ENCODE measurements around the gene MDFIC2.
"Not testable (repeated sequence)": the region's sequence is repeated elsewhere in the genome, so short reads cannot be mapped to it uniquely, and the experiment has no call there.

The MDFIC2 gene

GRCh38 chr3:70224337-70224736 is 88.1 kb downstream of the MDFIC2 start:
- Histone ChIP-seq H3K27me3 (ENCODE audit: insufficient read depth, low read length) (no peaks in the 10 kb centered on the region), H3K9me3 (ENCODE audit: insufficient read depth, low read depth, low read length) (no peaks in the 10 kb centered on the region), H3K9ac (ENCODE audit: low read depth, low read length) (no peak overlapping the region), H3K4me1 (ENCODE audit: insufficient read depth, low read length) (no peaks in the 10 kb centered on the region), H3K36me3 (ENCODE audit: insufficient read depth, low read depth, low read length) (no peaks in the 10 kb centered on the region), H3K4me3 (ENCODE audit: low read length) (no peak overlapping the region), H3K27ac (ENCODE audit: low read length) (no peak overlapping the region)

GRCh38 chr3:70218471-70218870 is 94.0 kb downstream of the MDFIC2 start:
- no peak overlapping the region for H3K9ac ChIP-seq (ENCODE audit: low read depth, low read length)
- no peaks in the 10 kb centered on the region for H3K9me3 ChIP-seq (ENCODE audit: insufficient read depth, low read depth, low read length)
- H3K4me1 ChIP-seq (ENCODE audit: insufficient read depth, low read length) = no peaks in the 10 kb centered on the region
- no peak overlapping the region for H3K27ac ChIP-seq (ENCODE audit: low read length)
- no peak overlapping the region for H3K4me3 ChIP-seq (ENCODE audit: low read length)
- no peaks in the 10 kb centered on the region for H3K27me3 ChIP-seq (ENCODE audit: insufficient read depth, low read length)
- H3K36me3 ChIP-seq (ENCODE audit: insufficient read depth, low read depth, low read length) = no peaks in the 10 kb centered on the region

GRCh38 chr3:70211274-70211673 is 101.2 kb downstream of the MDFIC2 start:
- not testable (repeated sequence) for H3K4me3 ChIP-seq (ENCODE audit: low read length); H3K27ac ChIP-seq (ENCODE audit: low read length); H3K27me3 ChIP-seq (ENCODE audit: insufficient read depth, low read length); H3K9me3 ChIP-seq (ENCODE audit: insufficient read depth, low read depth, low read length); H3K36me3 ChIP-seq (ENCODE audit: insufficient read depth, low read depth, low read length); H3K9ac ChIP-seq (ENCODE audit: low read depth, low read length); H3K4me1 ChIP-seq (ENCODE audit: insufficient read depth, low read length)

GRCh38 chr3:70201975-70202374 is 110.5 kb downstream of the MDFIC2 start:
- no peaks in the 10 kb centered on the region for H3K36me3 ChIP-seq (ENCODE audit: insufficient read depth, low read depth, low read length)
- peaks cover 7% of the 10 kb centered on the region; the same call in 1 of the 2 replicates for H3K4me1 ChIP-seq (ENCODE audit: insufficient read depth, low read length)
- H3K4me3 ChIP-seq (ENCODE audit: low read length) = no peak overlapping the region
- no peak overlapping the region for H3K9ac ChIP-seq (ENCODE audit: low read depth, low read length)
- H3K27me3 ChIP-seq (ENCODE audit: insufficient read depth, low read length) = no peaks in the 10 kb centered on the region
- H3K27ac ChIP-seq (ENCODE audit: low read length) = no peak overlapping the region
- H3K9me3 ChIP-seq (ENCODE audit: insufficient read depth, low read depth, low read length) = no peaks in the 10 kb centered on the region

- Histone ChIP-seq H3K4me1 (ENCODE audit: insufficient read depth, low read length) (no peaks in the 10 kb centered on the region), H3K9me3 (ENCODE audit: insufficient read depth, low read depth, low read length) (no peaks in the 10 kb centered on the region), H3K4me3 (ENCODE audit: low read length) (no peak overlapping the region), H3K27me3 (ENCODE audit: insufficient read depth, low read length) (no peaks in the 10 kb centered on the region), H3K27ac (ENCODE audit: low read length) (no peak overlapping the region), H3K36me3 (ENCODE audit: insufficient read depth, low read depth, low read length) (no peaks in the 10 kb centered on the region), H3K9ac (ENCODE audit: low read depth, low read length) (no peak overlapping the region)
These were observed 122.5 kb downstream of the MDFIC2 start for GRCh38 chr3:70189884-70190473.

GRCh38 chr3:70186221-70186620 is 126.2 kb downstream of the MDFIC2 start:
- peaks cover 15% of the 10 kb centered on the region; the same call in 1 of the 2 replicates for H3K27me3 ChIP-seq (ENCODE audit: insufficient read depth, low read length)
- no peaks in the 10 kb centered on the region for H3K9me3 ChIP-seq (ENCODE audit: insufficient read depth, low read depth, low read length)
- no peak overlapping the region for H3K4me3 ChIP-seq (ENCODE audit: low read length)
- H3K9ac ChIP-seq (ENCODE audit: low read depth, low read length) = no peak overlapping the region
- H3K4me1 ChIP-seq (ENCODE audit: insufficient read depth, low read length) = peaks cover 23% of the 10 kb centered on the region
- no peaks in the 10 kb centered on the region for H3K36me3 ChIP-seq (ENCODE audit: insufficient read depth, low read depth, low read length)
- H3K27ac ChIP-seq (ENCODE audit: low read length) = no peak overlapping the region

- H3K4me3 ChIP-seq (ENCODE audit: low read length) = no peak overlapping the region
- H3K4me1 ChIP-seq (ENCODE audit: insufficient read depth, low read length) = peaks cover 25% of the 10 kb centered on the region
- no peak overlapping the region for H3K27ac ChIP-seq (ENCODE audit: low read length)
- H3K9ac ChIP-seq (ENCODE audit: low read depth, low read length) = no peak overlapping the region
- H3K36me3 ChIP-seq (ENCODE audit: insufficient read depth, low read depth, low read length) = no peaks in the 10 kb centered on the region
- H3K9me3 ChIP-seq (ENCODE audit: insufficient read depth, low read depth, low read length) = no peaks in the 10 kb centered on the region
- peaks cover 15% of the 10 kb centered on the region; the same call in 1 of the 2 replicates for H3K27me3 ChIP-seq (ENCODE audit: insufficient read depth, low read length)
These were observed 126.8 kb downstream of the MDFIC2 start for GRCh38 chr3:70185661-70186060.

GRCh38 chr3:70183781-70184504 is 128.5 kb downstream of the MDFIC2 start:
- peaks cover 15% of the 10 kb centered on the region; the same call in 1 of the 2 replicates for H3K27me3 ChIP-seq (ENCODE audit: insufficient read depth, low read length)
- H3K9ac ChIP-seq (ENCODE audit: low read depth, low read length) = no peak overlapping the region
- no peaks in the 10 kb centered on the region for H3K9me3 ChIP-seq (ENCODE audit: insufficient read depth, low read depth, low read length)
- peaks cover 25% of the 10 kb centered on the region for H3K4me1 ChIP-seq (ENCODE audit: insufficient read depth, low read length)
- H3K4me3 ChIP-seq (ENCODE audit: low read length) = no peak overlapping the region
- H3K27ac ChIP-seq (ENCODE audit: low read length) = no peak overlapping the region
- H3K36me3 ChIP-seq (ENCODE audit: insufficient read depth, low read depth, low read length) = no peaks in the 10 kb centered on the region

GRCh38 chr3:70182166-70182565 is 130.3 kb downstream of the MDFIC2 start:
- H3K9me3 ChIP-seq (ENCODE audit: insufficient read depth, low read depth, low read length) = no peaks in the 10 kb centered on the region

GRCh38 chr3:70180664-70181063 is 131.8 kb downstream of the MDFIC2 start:
- Histone ChIP-seq H3K36me3 (ENCODE audit: insufficient read depth, low read depth, low read length) (no peaks in the 10 kb centered on the region), H3K27me3 (ENCODE audit: insufficient read depth, low read length) (peaks cover 15% of the 10 kb centered on the region; the same call in 1 of the 2 replicates), H3K4me1 (ENCODE audit: insufficient read depth, low read length) (peaks cover 25% of the 10 kb centered on the region), H3K9me3 (ENCODE audit: insufficient read depth, low read depth, low read length) (no peaks in the 10 kb centered on the region), H3K27ac (ENCODE audit: low read length) (no peak overlapping the region), H3K4me3 (ENCODE audit: low read length) (no peak overlapping the region), H3K9ac (ENCODE audit: low read depth, low read length) (no peak overlapping the region)

More at GRCh38 chr3:70182166-70182565, 130.3 kb downstream of the MDFIC2 start:
- Histone ChIP-seq H3K27ac (ENCODE audit: low read length) (no peak overlapping the region), H3K36me3 (ENCODE audit: insufficient read depth, low read depth, low read length) (no peaks in the 10 kb centered on the region), H3K4me3 (ENCODE audit: low read length) (no peak overlapping the region; the same call in 1 of the 2 replicates), H3K27me3 (ENCODE audit: insufficient read depth, low read length) (peaks cover 15% of the 10 kb centered on the region; the same call in 1 of the 2 replicates), H3K4me1 (ENCODE audit: insufficient read depth, low read length) (peaks cover 25% of the 10 kb centered on the region), H3K9ac (ENCODE audit: low read depth, low read length) (no peak overlapping the region)

GRCh38 chr3:70179111-70179510 is 133.3 kb downstream of the MDFIC2 start:
- Histone ChIP-seq H3K4me1 (ENCODE audit: insufficient read depth, low read length) (peaks cover 25% of the 10 kb centered on the region), H3K27ac (ENCODE audit: low read length) (no peak overlapping the region), H3K9me3 (ENCODE audit: insufficient read depth, low read depth, low read length) (no peaks in the 10 kb centered on the region), H3K4me3 (ENCODE audit: low read length) (no peak overlapping the region), H3K9ac (ENCODE audit: low read depth, low read length) (no peak overlapping the region), H3K27me3 (ENCODE audit: insufficient read depth, low read length) (peaks cover 15% of the 10 kb centered on the region; the same call in 1 of the 2 replicates), H3K36me3 (ENCODE audit: insufficient read depth, low read depth, low read length) (no peaks in the 10 kb centered on the region)

Measured in iPS-20b (cell line).